Thyroid gland (tissue), 4 donors: ENCODE data around the gene HHIPL1. TPM values are rescaled to one million over a fixed set of nuclear protein-coding genes. Genes with fewer than 3 reads are reported as not detected.

Experiments
- DNase-seq, 2 donors: peaks; one replicate each; pipeline ENCODE4 v3.0.0-alpha.2; 2019
- H3K27ac ChIP-seq, 3 donors: fragments of 200-600 bp; sonication (generic); 1 replicate in 2 of 3; 2 replicates in 1 of 3; pipeline ENCODE4 v1.5.1; 2016 to 2019; ENCODE audit warnings: mild to moderate bottlenecking in 1 of 3, moderate library complexity in 1 of 3
- H3K27me3 ChIP-seq: fragments of 200-600 bp; sonication (generic); one replicate; pipeline ENCODE4 v1.5.1; 2019
- H3K36me3 ChIP-seq, 2 donors: fragments of 200-600 bp; sonication (generic); one replicate each; pipeline ENCODE4 v1.5.1; 2016 to 2019
- H3K4me1 ChIP-seq, 2 donors: fragments of 200-600 bp; sonication (generic); one replicate each; pipeline ENCODE4 v1.5.1; 2017 to 2019
- H3K4me3 ChIP-seq, 3 donors: fragments of 200-600 bp; sonication (generic); replicated peaks in 1 of 3; 1 replicate in 2 of 3; 2 replicates in 1 of 3; pipeline ENCODE4 v1.5.1; 2016; ENCODE audit warnings: mild to moderate bottlenecking in 1 of 3
- H3K9me3 ChIP-seq: fragments of 200-600 bp; sonication (generic); one replicate; pipeline ENCODE4 v1.5.1; 2017
- POLR2A ChIP-seq, 2 donors: fragments of 450-650 bp; IDR thresholded peaks; one replicate each; pipeline ENCODE4 v1.6.1; 2017; ENCODE audit warnings: antibody characterized with exemption in 2 of 2, mild to moderate bottlenecking in 2 of 2, moderate library complexity in 1 of 2
- WGBS, 2 donors: methylation state at CpG; one replicate each; pipeline ENCODE4 v1.1.5; 2017; 5-methylcytosine and 5-hydroxymethylcytosine counted together
- intact Hi-C: fragments of 100-400 bp; cut with DNase I; formaldehyde crosslinking; loops from one replicate; pipeline ENCODE4 v1.15.1; 2023
- total RNA-seq, 4 donors: library from RNA; depleted of rRNA; stranded (reverse); fragments of >200 nt; gene quantifications; one replicate each; pipeline ENCODE4 v1.2.3, GENCODE V29; 2016
- TF ChIP-seq, protein P1 (sequence below), 6 experiments: fragments of 200-600 bp in 3 of 6; fragments of 450-650 bp in 3 of 6; sonication (generic) in 3 of 6; IDR thresholded peaks; one replicate each; pipeline ENCODE4 v1.5.1; 2016 to 2019; ENCODE audit warnings: antibody characterized with exemption in 6 of 6, mild to moderate bottlenecking in 2 of 6, inconsistent platforms in 1 of 6, moderate library complexity in 1 of 6

Gene HHIPL1
- total RNA-seq, 4 donors from 2014 or later: 0.98 to 2.7 (median 1.1) TPM

DNA sequence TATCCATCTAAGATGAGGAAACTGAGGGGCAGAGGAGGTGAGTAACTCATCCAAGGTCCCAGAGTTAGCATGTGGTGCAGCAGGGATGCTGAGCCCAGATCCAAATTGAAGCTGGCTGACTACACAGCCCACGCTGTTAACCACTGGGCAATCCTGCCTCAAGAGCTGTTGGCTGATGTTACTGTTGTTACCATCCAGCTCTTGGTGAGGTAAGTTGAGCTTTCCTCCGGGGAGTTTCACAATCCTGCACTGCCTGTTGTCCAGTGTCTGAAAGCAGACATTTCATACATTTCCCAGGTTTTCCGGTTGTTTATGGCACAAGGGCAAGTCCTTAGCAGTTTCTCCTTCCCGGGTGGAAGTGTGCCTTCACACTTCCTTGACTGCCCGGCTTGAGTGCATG lies 53.7 kb downstream of the HHIPL1 start:
- no peak overlapping the region for H3K4me3 ChIP-seq
- H3K36me3 ChIP-seq: no peaks in the 10 kb centered on the region
- H3K9me3 ChIP-seq: no peaks in the 10 kb centered on the region
- H3K4me1 ChIP-seq: no peaks in the 10 kb centered on the region
- WGBS, 2 donors: 61 to 67% methylated on average over 5 of the region's 5 CpGs
- intact Hi-C loops: no loop called here
- H3K27ac ChIP-seq: no peak overlapping the region
- no peak for DNase-seq
- no peaks in the 10 kb centered on the region for H3K27me3 ChIP-seq
- TF ChIP-seq POLR2A (IDR thresholded peaks at IDR 0.05): no peak
- TF ChIP-seq, protein P1, sequence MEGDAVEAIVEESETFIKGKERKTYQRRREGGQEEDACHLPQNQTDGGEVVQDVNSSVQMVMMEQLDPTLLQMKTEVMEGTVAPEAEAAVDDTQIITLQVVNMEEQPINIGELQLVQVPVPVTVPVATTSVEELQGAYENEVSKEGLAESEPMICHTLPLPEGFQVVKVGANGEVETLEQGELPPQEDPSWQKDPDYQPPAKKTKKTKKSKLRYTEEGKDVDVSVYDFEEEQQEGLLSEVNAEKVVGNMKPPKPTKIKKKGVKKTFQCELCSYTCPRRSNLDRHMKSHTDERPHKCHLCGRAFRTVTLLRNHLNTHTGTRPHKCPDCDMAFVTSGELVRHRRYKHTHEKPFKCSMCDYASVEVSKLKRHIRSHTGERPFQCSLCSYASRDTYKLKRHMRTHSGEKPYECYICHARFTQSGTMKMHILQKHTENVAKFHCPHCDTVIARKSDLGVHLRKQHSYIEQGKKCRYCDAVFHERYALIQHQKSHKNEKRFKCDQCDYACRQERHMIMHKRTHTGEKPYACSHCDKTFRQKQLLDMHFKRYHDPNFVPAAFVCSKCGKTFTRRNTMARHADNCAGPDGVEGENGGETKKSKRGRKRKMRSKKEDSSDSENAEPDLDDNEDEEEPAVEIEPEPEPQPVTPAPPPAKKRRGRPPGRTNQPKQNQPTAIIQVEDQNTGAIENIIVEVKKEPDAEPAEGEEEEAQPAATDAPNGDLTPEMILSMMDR (IDR thresholded peaks at IDR 0.05): no peak

- no peak for DNase-seq
- intact Hi-C loops: no loop called here
- no peaks in the 10 kb centered on the region for H3K27me3 ChIP-seq
- no peaks in the 10 kb centered on the region for H3K36me3 ChIP-seq
- H3K4me1 ChIP-seq: no peaks in the 10 kb centered on the region
- no peak overlapping the region for H3K27ac ChIP-seq
- no peak for TF ChIP-seq POLR2A (IDR thresholded peaks at IDR 0.05)
- TF ChIP-seq, protein P1 (IDR thresholded peaks at IDR 0.05): no peak
- no peak overlapping the region for H3K4me3 ChIP-seq
- 83 to 84% methylated on average over 12 of the region's 12 CpGs for WGBS, 2 donors
- no peaks in the 10 kb centered on the region for H3K9me3 ChIP-seq
These were observed 54.3 kb downstream of the HHIPL1 start for GRCh38 chr14:99699085-99699760.

DNA sequence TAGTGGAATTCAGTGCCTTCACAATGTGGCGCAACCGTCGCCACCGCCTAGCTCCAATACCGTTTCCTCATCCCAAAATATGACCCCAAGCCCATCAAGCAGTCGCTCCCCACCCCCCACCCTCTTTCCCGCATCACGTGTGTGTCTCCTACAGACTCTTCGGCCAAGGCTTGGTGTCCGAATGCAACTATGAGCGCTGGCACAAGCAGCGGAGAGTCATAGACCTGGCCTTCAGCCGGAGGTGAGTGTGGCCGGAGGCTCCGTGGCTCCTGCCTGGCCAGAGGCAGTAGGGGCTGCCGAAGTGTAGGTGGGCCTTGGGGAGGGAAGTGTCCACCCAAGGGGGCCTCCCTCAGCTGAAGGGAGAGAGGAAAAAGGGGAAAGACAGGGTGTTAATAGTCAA lies 54.9 kb downstream of the HHIPL1 start:
- Histone ChIP-seq H3K36me3 (no peaks in the 10 kb centered on the region), H3K27ac (no peak overlapping the region), H3K27me3 (no peaks in the 10 kb centered on the region), H3K4me3 (no peak overlapping the region), H3K9me3 (no peaks in the 10 kb centered on the region), H3K4me1 (no peaks in the 10 kb centered on the region)
- DNase-seq: no peak
- intact Hi-C loops: no loop called here
- 96 to 97% methylated on average over 16 of the region's 16 CpGs for WGBS, 2 donors
- TF ChIP-seq POLR2A (IDR thresholded peaks at IDR 0.05): no peak
- TF ChIP-seq, protein P1 (IDR thresholded peaks at IDR 0.05): no peak

- intact Hi-C loops: no loop called here
- H3K27me3 ChIP-seq: no peaks in the 10 kb centered on the region
- no peak overlapping the region for H3K27ac ChIP-seq
- WGBS, 2 donors: 96 to 98% methylated on average over 6 of the region's 6 CpGs
- no peak for TF ChIP-seq POLR2A (IDR thresholded peaks at IDR 0.05)
- TF ChIP-seq, protein P1 (IDR thresholded peaks at IDR 0.05): no peak
- no peak for DNase-seq
- H3K4me3 ChIP-seq: no peak overlapping the region
- no peaks in the 10 kb centered on the region for H3K9me3 ChIP-seq
- H3K36me3 ChIP-seq: no peaks in the 10 kb centered on the region
- no peaks in the 10 kb centered on the region for H3K4me1 ChIP-seq
These were observed 55.5 kb downstream of the HHIPL1 start for GRCh38 chr14:99700379-99700778.

GRCh38 chr14:99701260-99701659 lies 56.3 kb downstream of the HHIPL1 start:
- no peaks in the 10 kb centered on the region for H3K4me1 ChIP-seq
- H3K36me3 ChIP-seq: no peaks in the 10 kb centered on the region
- TF ChIP-seq POLR2A (IDR thresholded peaks at IDR 0.05): no peak
- TF ChIP-seq, protein P1 (IDR thresholded peaks at IDR 0.05): no peak
- intact Hi-C loops: no loop called here
- H3K27me3 ChIP-seq: no peaks in the 10 kb centered on the region
- H3K9me3 ChIP-seq: no peaks in the 10 kb centered on the region
- 94 to 100% methylated on average over 1 of the region's 1 CpG for WGBS, 2 donors
- no peak overlapping the region for H3K27ac ChIP-seq
- no peak for DNase-seq
- H3K4me3 ChIP-seq: no peak overlapping the region
